Measurements from ENCODE around the gene ITM2C.

Gene ITM2C

GRCh38 chr2:230830428-230830827, 34.3 kb upstream of the ITM2C start:
- no peak for DNase-seq
- TF ChIP-seq GATA1 (IDR thresholded peaks at IDR 0.05; ENCODE audit: low read depth, low read length) (no peak), POLR2A (IDR thresholded peaks at IDR 0.05; ENCODE audit: low read length) (no peak)

GRCh38 chr2:230840301-230840700, 24.4 kb upstream of the ITM2C start:
- no peak for DNase-seq
- no peak for TF ChIP-seq POLR2A (IDR thresholded peaks at IDR 0.05; ENCODE audit: low read length)
- TF ChIP-seq GATA1 (IDR thresholded peaks at IDR 0.05; ENCODE audit: low read depth, low read length), result no peak

GRCh38 chr2:230842473-230842872, 22.3 kb upstream of the ITM2C start:
- TF ChIP-seq POLR2A (IDR thresholded peaks at IDR 0.05; ENCODE audit: low read length), result no peak
- no peak for TF ChIP-seq GATA1 (IDR thresholded peaks at IDR 0.05; ENCODE audit: low read depth, low read length)
- DNase-seq, result no peak

GRCh38 chr2:230843132-230843531, 21.6 kb upstream of the ITM2C start:
- no peak for DNase-seq
- TF ChIP-seq GATA1 (IDR thresholded peaks at IDR 0.05; ENCODE audit: low read depth, low read length), result no peak
- no peak for TF ChIP-seq POLR2A (IDR thresholded peaks at IDR 0.05; ENCODE audit: low read length)

- DNase-seq, result no peak
- TF ChIP-seq GATA1 (IDR thresholded peaks at IDR 0.05; ENCODE audit: low read depth, low read length) (no peak), POLR2A (IDR thresholded peaks at IDR 0.05; ENCODE audit: low read length) (no peak)
Measured at GRCh38 chr2:230846360-230846759, 18.4 kb upstream of the ITM2C start.

GRCh38 chr2:230847883-230848388, 16.8 kb upstream of the ITM2C start:
- TF ChIP-seq POLR2A (IDR thresholded peaks at IDR 0.05; ENCODE audit: low read length), result no peak
- TF ChIP-seq GATA1 (IDR thresholded peaks at IDR 0.05; ENCODE audit: low read depth, low read length), result no peak
- DNase-seq, result peak; percentile 77 to 80

GRCh38 chr2:230849633-230850357, 14.9 kb upstream of the ITM2C start:
- TF ChIP-seq GATA1 (IDR thresholded peaks at IDR 0.05; ENCODE audit: low read depth, low read length) (no peak), POLR2A (IDR thresholded peaks at IDR 0.05; ENCODE audit: low read length) (no peak)

GRCh38 chr2:230850358-230850658, 14.4 kb upstream of the ITM2C start:
- DNase-seq, result no peak
- TF ChIP-seq GATA1 (IDR thresholded peaks at IDR 0.05; ENCODE audit: low read depth, low read length), result no peak

More at GRCh38 chr2:230849633-230850357, 14.9 kb upstream of the ITM2C start:
- peak; percentile 55 to 76 for DNase-seq

GRCh38 chr2:230852113-230852512, 12.6 kb upstream of the ITM2C start:
- DNase-seq, result no peak
- no peak for TF ChIP-seq POLR2A (IDR thresholded peaks at IDR 0.05; ENCODE audit: low read length)
- TF ChIP-seq GATA1 (IDR thresholded peaks at IDR 0.05; ENCODE audit: low read depth, low read length), result no peak

GRCh38 chr2:230861552-230862255, 3.0 kb upstream of the ITM2C start:
- no peak for DNase-seq
- TF ChIP-seq POLR2A (IDR thresholded peaks at IDR 0.05; ENCODE audit: low read length) (no peak), GATA1 (IDR thresholded peaks at IDR 0.05; ENCODE audit: low read depth, low read length) (no peak)

- no peak for DNase-seq
- TF ChIP-seq POLR2A (IDR thresholded peaks at IDR 0.05; ENCODE audit: low read length) (no peak), GATA1 (IDR thresholded peaks at IDR 0.05; ENCODE audit: low read depth, low read length) (no peak)
Measured at GRCh38 chr2:230862292-230862691, 2.5 kb upstream of the ITM2C start.

- no peak for DNase-seq
- no peak for TF ChIP-seq GATA1 (IDR thresholded peaks at IDR 0.05; ENCODE audit: low read depth, low read length)
- TF ChIP-seq POLR2A (IDR thresholded peaks at IDR 0.05; ENCODE audit: low read length), result no peak
Measured at GRCh38 chr2:230863031-230863430, 1.7 kb upstream of the ITM2C start.

- no peak for DNase-seq
- no peak for TF ChIP-seq POLR2A (IDR thresholded peaks at IDR 0.05; ENCODE audit: low read length)
- TF ChIP-seq GATA1 (IDR thresholded peaks at IDR 0.05; ENCODE audit: low read depth, low read length), result no peak
Measured at GRCh38 chr2:230863442-230864121, 1.2 kb upstream of the ITM2C start.

GRCh38 chr2:230864122-230864604, 579 bp upstream of the ITM2C start:
- no peak for DNase-seq
- no peak for TF ChIP-seq POLR2A (IDR thresholded peaks at IDR 0.05; ENCODE audit: low read length)
- no peak for TF ChIP-seq GATA1 (IDR thresholded peaks at IDR 0.05; ENCODE audit: low read depth, low read length)

Measured in erythroblast (primary cell).